Vagina (tissue), 2 donors: ENCODE data around the gene OAS2. TPM values are rescaled to one million over a fixed set of nuclear protein-coding genes. Genes with fewer than 3 reads are reported as not detected.

Source experiments
- DNase-seq, 2 donors: peaks; one replicate each; pipeline ENCODE4 v3.0.0-alpha.2; 2017; ENCODE audit errors: extremely low spot score in 2 of 2
- H3K27ac ChIP-seq: fragments of 200-600 bp; sonication (generic); one replicate; pipeline ENCODE4 v1.5.1; 2019
- H3K27me3 ChIP-seq: fragments of 200-600 bp; sonication (generic); one replicate; pipeline ENCODE4 v1.5.1; 2019
- H3K36me3 ChIP-seq, 2 donors: fragments of 200-600 bp; sonication (generic); one replicate each; pipeline ENCODE4 v1.5.1; 2017 to 2019
- H3K4me1 ChIP-seq: fragments of 200-600 bp; sonication (generic); one replicate; pipeline ENCODE4 v1.5.1; 2019
- H3K4me3 ChIP-seq, 2 donors: fragments of 200-600 bp; sonication (generic); 1 replicate in 1 of 2; 2 replicates in 1 of 2; pipeline ENCODE4 v1.5.1; 2016 to 2019
- H3K9me3 ChIP-seq: fragments of 200-600 bp; sonication (generic); one replicate; pipeline ENCODE4 v1.5.1; 2019
- POLR2A ChIP-seq, 2 donors: fragments of 450-650 bp; IDR thresholded peaks; one replicate each; pipeline ENCODE4 v1.6.1; 2017; ENCODE audit warnings: antibody characterized with exemption in 2 of 2, mild to moderate bottlenecking in 2 of 2, moderate library complexity in 2 of 2
- POLR2AphosphoS5 ChIP-seq, 2 donors: sonication (generic); formaldehyde crosslinking; IDR thresholded peaks; one replicate each; pipeline ENCODE4 v1.9.0; 2017; ENCODE audit warnings: antibody characterized with exemption in 2 of 2, mild to moderate bottlenecking in 2 of 2, low read depth in 1 of 2; ENCODE audit not compliant: insufficient read depth in 1 of 2
- intact Hi-C: fragments of 100-400 bp; cut with DNase I; formaldehyde crosslinking; loops from one replicate; pipeline ENCODE4 v1.15.1; 2023
- total RNA-seq: library from RNA; depleted of rRNA; stranded (reverse); fragments of >200 nt; gene quantifications from one replicate; pipeline ENCODE4 v1.2.3, GENCODE V29; 2016
- TF ChIP-seq, protein P1 (sequence below), 3 experiments: fragments of 450-650 bp in 2 of 3; fragments of 200-600 bp in 1 of 3; sonication (generic) in 1 of 3; IDR thresholded peaks; one replicate each; pipeline ENCODE4 v1.5.1; 2017 to 2019; ENCODE audit warnings: antibody characterized with exemption in 3 of 3, mild to moderate bottlenecking in 2 of 3, moderate library complexity in 2 of 3

OAS2 gene
- total RNA-seq, 1 donor from 2014 or later, result 14.0 TPM

DNA sequence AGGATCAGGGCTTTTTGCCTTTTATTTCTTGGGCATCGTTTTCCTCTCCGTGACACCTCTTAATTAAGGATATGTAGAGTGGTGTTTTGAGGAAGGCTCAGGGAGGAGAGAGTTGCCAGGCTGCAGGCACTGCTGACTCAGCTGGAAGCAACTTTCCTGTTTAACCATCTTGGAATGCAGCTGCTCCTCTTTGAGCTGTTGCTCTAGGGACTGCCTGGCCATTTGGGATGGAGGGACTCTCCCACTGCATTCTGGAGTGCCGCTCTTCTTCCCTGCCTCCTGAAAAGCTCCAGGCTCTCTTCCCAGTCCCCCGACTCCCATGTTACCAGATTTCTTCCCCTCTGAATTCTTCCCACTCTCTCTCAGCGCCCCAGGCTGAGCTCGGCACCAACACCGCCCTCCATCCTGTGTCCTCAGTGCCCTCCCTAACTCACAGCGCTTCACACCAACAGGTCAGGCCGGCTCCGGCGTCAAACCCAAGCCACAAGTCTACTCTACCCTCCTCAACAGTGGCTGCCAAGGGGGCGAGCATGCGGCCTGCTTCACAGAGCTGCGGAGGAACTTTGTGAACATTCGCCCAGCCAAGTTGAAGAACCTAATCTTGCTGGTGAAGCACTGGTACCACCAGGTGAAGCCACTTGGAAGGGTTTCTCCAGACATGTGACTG is 34.2 kb upstream of the OAS2 start:
- Histone ChIP-seq H3K36me3 (peaks cover 0 to 36% of the 10 kb centered on the region in 2 donors), H3K4me3 (no peak overlapping the region), H3K27me3 (no peaks in the 10 kb centered on the region), H3K27ac (no peak overlapping the region), H3K9me3 (no peaks in the 10 kb centered on the region), H3K4me1 (peaks cover 11% of the 10 kb centered on the region)
- DNase-seq, result peak in 1 of 2 donors; percentile 70
- TF ChIP-seq POLR2AphosphoS5 (IDR thresholded peaks at IDR 0.05; ENCODE audit: insufficient read depth in 1 of 2, low read depth in 1 of 2) (no peak), POLR2A (IDR thresholded peaks at IDR 0.05) (no peak)
- TF ChIP-seq, protein P1, sequence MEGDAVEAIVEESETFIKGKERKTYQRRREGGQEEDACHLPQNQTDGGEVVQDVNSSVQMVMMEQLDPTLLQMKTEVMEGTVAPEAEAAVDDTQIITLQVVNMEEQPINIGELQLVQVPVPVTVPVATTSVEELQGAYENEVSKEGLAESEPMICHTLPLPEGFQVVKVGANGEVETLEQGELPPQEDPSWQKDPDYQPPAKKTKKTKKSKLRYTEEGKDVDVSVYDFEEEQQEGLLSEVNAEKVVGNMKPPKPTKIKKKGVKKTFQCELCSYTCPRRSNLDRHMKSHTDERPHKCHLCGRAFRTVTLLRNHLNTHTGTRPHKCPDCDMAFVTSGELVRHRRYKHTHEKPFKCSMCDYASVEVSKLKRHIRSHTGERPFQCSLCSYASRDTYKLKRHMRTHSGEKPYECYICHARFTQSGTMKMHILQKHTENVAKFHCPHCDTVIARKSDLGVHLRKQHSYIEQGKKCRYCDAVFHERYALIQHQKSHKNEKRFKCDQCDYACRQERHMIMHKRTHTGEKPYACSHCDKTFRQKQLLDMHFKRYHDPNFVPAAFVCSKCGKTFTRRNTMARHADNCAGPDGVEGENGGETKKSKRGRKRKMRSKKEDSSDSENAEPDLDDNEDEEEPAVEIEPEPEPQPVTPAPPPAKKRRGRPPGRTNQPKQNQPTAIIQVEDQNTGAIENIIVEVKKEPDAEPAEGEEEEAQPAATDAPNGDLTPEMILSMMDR (IDR thresholded peaks at IDR 0.05), result no peak
- intact Hi-C loops, result no loop called here

- no peak for TF ChIP-seq POLR2AphosphoS5 (IDR thresholded peaks at IDR 0.05; ENCODE audit: insufficient read depth in 1 of 2, low read depth in 1 of 2)
- TF ChIP-seq, protein P1 (IDR thresholded peaks at IDR 0.05), result no peak
- no peak for TF ChIP-seq POLR2A (IDR thresholded peaks at IDR 0.05)
- H3K4me1 ChIP-seq, result no peaks in the 10 kb centered on the region
- intact Hi-C loops, result no loop called here
- peaks cover 0 to 46% of the 10 kb centered on the region in 2 donors for H3K36me3 ChIP-seq
- no peak overlapping the region for H3K27ac ChIP-seq
- DNase-seq, result peak in 1 of 2 donors; percentile 61
- no peaks in the 10 kb centered on the region for H3K9me3 ChIP-seq
- H3K4me3 ChIP-seq, result no peak overlapping the region
- H3K27me3 ChIP-seq, result no peaks in the 10 kb centered on the region
Observed at GRCh38 chr12:112945515-112945914, 32.8 kb upstream of the OAS2 start.

- H3K36me3 ChIP-seq, result peaks cover 0 to 53% of the 10 kb centered on the region in 2 donors
- H3K4me3 ChIP-seq, result no peak overlapping the region
- intact Hi-C loops, result no loop called here
- H3K27me3 ChIP-seq, result no peaks in the 10 kb centered on the region
- H3K4me1 ChIP-seq, result no peaks in the 10 kb centered on the region
- peak in 1 of 2 donors; percentile 64 for DNase-seq
- no peaks in the 10 kb centered on the region for H3K9me3 ChIP-seq
- H3K27ac ChIP-seq, result no peak overlapping the region
- TF ChIP-seq POLR2AphosphoS5 (IDR thresholded peaks at IDR 0.05; ENCODE audit: insufficient read depth in 1 of 2, low read depth in 1 of 2) (no peak), POLR2A (IDR thresholded peaks at IDR 0.05) (no peak)
- TF ChIP-seq, protein P1 (IDR thresholded peaks at IDR 0.05), result no peak
Observed at GRCh38 chr12:112946236-112947000, 31.9 kb upstream of the OAS2 start.

DNA sequence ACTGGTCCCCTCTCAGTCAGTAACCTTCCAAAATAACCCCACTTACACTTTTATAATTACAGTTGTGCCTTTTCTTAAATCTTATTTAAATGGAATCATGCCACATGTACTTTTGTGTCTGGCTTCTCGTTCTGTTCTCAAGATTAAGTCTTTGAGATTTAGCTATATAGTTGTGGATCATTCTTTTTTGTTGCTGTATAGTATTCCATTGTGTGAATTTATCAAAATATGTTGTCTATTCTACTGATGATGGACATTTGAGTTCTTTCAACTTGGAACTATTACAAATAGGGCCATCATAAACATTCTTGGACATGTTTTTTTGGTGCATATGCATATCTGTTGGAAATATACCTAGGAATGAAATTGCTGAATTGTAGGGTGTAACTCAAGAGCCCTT is 31.0 kb upstream of the OAS2 start:
- peaks cover 0 to 62% of the 10 kb centered on the region in 2 donors for H3K36me3 ChIP-seq
- H3K4me3 ChIP-seq, result no peak overlapping the region
- H3K27me3 ChIP-seq, result no peaks in the 10 kb centered on the region
- H3K4me1 ChIP-seq, result no peaks in the 10 kb centered on the region
- H3K9me3 ChIP-seq, result no peaks in the 10 kb centered on the region
- TF ChIP-seq POLR2AphosphoS5 (IDR thresholded peaks at IDR 0.05; ENCODE audit: insufficient read depth in 1 of 2, low read depth in 1 of 2), result no peak
- DNase-seq, result no peak
- intact Hi-C loops, result no loop called here
- no peak overlapping the region for H3K27ac ChIP-seq

DNA sequence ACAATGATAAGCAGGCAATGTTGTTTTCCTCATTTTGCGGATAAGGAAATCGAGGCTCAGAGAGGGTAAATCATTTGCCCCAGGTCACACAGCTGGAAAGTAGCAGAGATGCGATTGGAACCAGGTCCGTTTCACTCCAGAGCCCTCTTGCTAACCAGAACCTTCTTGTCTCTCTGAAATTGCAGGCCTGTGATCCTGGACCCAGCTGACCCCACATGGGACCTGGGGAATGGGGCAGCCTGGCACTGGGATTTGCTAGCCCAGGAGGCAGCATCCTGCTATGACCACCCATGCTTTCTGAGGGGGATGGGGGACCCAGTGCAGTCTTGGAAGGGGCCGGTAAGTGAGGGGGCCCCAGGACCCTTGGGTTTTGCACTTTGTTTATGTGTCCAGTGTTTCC is 30.6 kb upstream of the OAS2 start:
- no peak for TF ChIP-seq POLR2AphosphoS5 (IDR thresholded peaks at IDR 0.05; ENCODE audit: insufficient read depth in 1 of 2, low read depth in 1 of 2)
- no peak for TF ChIP-seq POLR2A (IDR thresholded peaks at IDR 0.05)
- TF ChIP-seq, protein P1 (IDR thresholded peaks at IDR 0.05), result no peak
- no peak overlapping the region for H3K4me3 ChIP-seq
- no peaks in the 10 kb centered on the region for H3K27me3 ChIP-seq
- no peaks in the 10 kb centered on the region for H3K9me3 ChIP-seq
- peaks cover 0 to 62% of the 10 kb centered on the region in 2 donors for H3K36me3 ChIP-seq
- intact Hi-C loops, result no loop called here
- H3K4me1 ChIP-seq, result no peaks in the 10 kb centered on the region
- DNase-seq, result peak in 1 of 2 donors; percentile 94
- H3K27ac ChIP-seq, result no peak overlapping the region
